IPS-20b (cell line): ENCODE data around the gene CAMLG.

Experiments
- H3K27ac ChIP-seq: one replicate; pipeline ENCODE4 v1.5.1; 2013; ENCODE audit warnings: low read length
- H3K27me3 ChIP-seq: 2 replicates; pipeline ENCODE4 v1.6.1; 2013; ENCODE audit warnings: mild to moderate bottlenecking, low read length, inconsistent platforms; ENCODE audit not compliant: insufficient read depth
- H3K36me3 ChIP-seq: 2 replicates; pipeline ENCODE4 v1.6.1; 2013; ENCODE audit warnings: low read depth, mild to moderate bottlenecking, inconsistent platforms, low read length, moderate library complexity; ENCODE audit not compliant: insufficient read depth
- H3K4me1 ChIP-seq: 2 replicates; pipeline ENCODE4 v1.6.1; 2013; ENCODE audit warnings: mild to moderate bottlenecking, control low read depth, inconsistent platforms, low read length, moderate library complexity; ENCODE audit not compliant: insufficient read depth
- H3K4me3 ChIP-seq: 2 replicates; pipeline ENCODE4 v1.5.1; 2013; ENCODE audit warnings: mild to moderate bottlenecking, low read length, inconsistent platforms
- H3K9ac ChIP-seq: 2 replicates; pipeline ENCODE4 v1.6.1; 2013; ENCODE audit warnings: low read depth, mild to moderate bottlenecking, inconsistent platforms, low read length, moderate library complexity
- H3K9me3 ChIP-seq: 2 replicates; pipeline ENCODE4 v1.6.1; 2013; ENCODE audit warnings: mild to moderate bottlenecking, low read depth, low read length, inconsistent platforms; ENCODE audit not compliant: insufficient read depth

Gene CAMLG

DNA sequence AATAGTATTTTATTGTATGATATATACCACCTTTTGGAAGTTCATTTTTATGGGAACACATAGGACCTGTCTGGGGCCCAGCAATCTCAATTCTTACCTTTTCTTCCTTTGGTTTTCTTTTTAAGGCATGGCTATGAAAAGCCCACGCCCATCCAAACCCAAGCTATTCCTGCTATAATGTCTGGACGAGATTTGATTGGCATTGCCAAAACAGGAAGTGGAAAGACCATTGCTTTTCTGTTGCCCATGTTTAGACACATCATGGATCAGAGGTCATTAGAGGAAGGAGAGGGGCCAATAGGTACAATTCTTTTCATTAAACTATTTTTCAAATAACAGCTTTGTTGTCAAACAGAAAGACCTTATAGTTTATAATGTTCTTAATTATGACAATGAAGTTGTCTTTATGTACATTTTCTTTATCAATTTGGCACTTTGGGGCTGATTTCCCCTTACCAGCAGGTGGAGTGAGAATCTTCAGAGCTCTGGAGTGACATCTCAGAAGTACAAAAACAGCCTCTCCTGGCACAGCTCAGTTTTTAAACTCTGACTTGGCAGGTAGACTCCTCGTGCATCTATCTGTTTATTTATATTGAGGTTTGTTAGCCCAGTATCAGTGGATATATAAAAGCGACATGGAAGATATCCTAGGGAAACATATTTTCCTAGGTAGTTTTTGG is 46.0 kb downstream of the CAMLG start:
- no peaks in the 10 kb centered on the region for H3K27me3 ChIP-seq
- no peak overlapping the region; the same call in 1 of the 2 replicates for H3K9ac ChIP-seq
- peaks cover 9% of the 10 kb centered on the region for H3K4me1 ChIP-seq

DNA sequence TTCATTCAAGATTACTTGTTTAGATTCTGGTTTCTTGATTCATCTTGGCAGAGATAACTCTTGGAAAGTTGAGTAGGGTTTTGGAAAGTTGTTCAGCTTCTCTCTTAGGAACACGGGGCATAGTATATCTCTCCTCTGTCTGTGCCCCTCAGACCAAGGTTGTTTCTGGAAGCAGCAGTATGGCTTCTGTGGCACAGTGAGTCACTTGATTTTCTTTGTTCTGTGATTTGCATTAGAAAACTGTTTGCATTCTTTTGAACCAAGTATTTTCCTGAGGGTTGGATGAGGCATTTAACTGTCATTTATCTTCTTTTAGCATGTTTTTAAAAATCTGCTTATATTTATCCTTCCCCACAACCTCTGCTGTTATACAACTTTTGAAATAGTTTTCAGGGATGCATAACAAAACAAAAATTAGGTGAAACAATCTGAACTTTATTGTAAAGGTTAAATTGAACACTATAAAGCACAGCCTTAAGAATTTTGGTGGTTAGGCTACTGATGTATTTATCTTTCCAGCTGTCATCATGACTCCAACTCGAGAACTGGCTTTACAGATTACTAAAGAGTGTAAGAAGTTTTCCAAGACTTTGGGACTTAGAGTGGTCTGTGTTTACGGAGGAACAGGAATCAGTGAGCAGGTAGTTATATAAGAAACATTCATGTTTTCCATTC is 46.7 kb downstream of the CAMLG start:
- no peak overlapping the region; the same call in 1 of the 2 replicates for H3K9ac ChIP-seq
- no peak overlapping the region for H3K4me3 ChIP-seq
- H3K9me3 ChIP-seq: no peaks in the 10 kb centered on the region
- peaks cover 9% of the 10 kb centered on the region for H3K4me1 ChIP-seq
- H3K27me3 ChIP-seq: no peaks in the 10 kb centered on the region
- H3K27ac ChIP-seq: no peak overlapping the region
- H3K36me3 ChIP-seq: peaks cover 98% of the 10 kb centered on the region

More for the DNA sequence above, 46.0 kb downstream of the CAMLG start:
- Histone ChIP-seq H3K36me3 (peaks cover 98% of the 10 kb centered on the region), H3K4me3 (no peak overlapping the region), H3K9me3 (no peaks in the 10 kb centered on the region), H3K27ac (no peak overlapping the region)

DNA sequence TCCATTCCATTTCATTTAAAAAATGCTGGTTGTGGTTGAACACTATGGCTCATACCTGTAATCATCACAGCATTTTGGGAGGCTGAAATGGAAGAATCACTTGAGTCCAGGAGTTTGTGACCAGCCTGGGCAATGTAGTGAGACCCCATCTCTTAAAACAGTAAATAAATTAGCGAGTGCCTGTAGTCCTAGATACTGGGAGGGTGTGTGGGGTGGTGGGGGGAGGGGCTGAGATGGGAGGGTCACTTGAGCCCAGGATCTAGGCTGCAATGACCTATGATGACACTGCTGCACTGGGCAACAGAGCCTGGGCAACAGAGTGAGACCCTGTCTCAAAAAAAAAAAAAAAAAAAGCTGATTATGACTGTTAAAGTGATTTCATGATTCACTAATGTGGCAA is 49.3 kb downstream of the CAMLG start:
- H3K9me3 ChIP-seq: no peaks in the 10 kb centered on the region
- no peak overlapping the region for H3K9ac ChIP-seq
- H3K27me3 ChIP-seq: no peaks in the 10 kb centered on the region
- peaks cover 100% of the 10 kb centered on the region for H3K36me3 ChIP-seq
- H3K27ac ChIP-seq: no peak overlapping the region
- H3K4me1 ChIP-seq: peaks cover 9% of the 10 kb centered on the region
- no peak overlapping the region for H3K4me3 ChIP-seq

DNA sequence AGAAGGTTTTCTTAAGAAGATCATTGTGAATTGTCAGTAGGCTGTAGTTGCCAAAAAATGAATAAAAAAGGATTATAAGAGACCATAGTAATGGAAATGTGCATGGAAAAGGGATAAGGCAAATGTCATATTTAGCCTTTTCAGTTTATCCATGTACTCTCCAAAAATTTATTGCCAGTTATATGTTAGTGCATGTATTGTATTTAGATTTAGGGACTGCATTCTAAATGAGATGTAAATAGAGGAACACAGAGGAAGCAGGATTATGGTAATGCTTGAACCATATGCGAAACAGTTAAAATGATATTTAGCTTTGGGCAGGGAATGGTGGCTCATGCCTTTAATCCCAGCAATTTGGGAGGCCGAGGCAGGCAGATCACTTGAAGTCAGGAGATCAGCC is 53.2 kb downstream of the CAMLG start:
- Histone ChIP-seq H3K27ac (no peak overlapping the region), H3K36me3 (peaks cover 100% of the 10 kb centered on the region), H3K4me1 (no peaks in the 10 kb centered on the region)

DNA sequence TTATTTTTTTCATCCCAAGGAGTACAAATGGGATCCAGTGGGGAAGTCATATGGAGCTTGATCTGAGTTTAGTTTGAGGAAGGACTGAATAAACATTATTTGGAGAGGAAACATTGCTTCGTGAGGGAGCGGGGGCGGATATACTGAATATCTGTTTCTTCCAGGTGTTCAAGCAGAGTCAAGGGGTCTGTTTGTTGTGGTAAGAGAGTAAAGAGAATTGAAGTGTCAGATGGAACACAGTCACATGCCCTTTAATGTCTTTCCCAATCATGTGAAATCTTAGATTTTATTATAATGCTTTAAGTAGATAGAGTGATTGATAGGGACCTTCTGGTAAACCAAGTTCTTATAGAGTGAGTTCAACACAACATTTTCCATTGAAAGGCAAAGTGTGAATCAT is 53.9 kb downstream of the CAMLG start:
- Histone ChIP-seq H3K9ac (no peak overlapping the region), H3K4me1 (no peaks in the 10 kb centered on the region), H3K9me3 (no peaks in the 10 kb centered on the region), H3K36me3 (peaks cover 99% of the 10 kb centered on the region), H3K27me3 (no peaks in the 10 kb centered on the region), H3K4me3 (no peak overlapping the region), H3K27ac (no peak overlapping the region)

More for the DNA sequence above, 53.2 kb downstream of the CAMLG start:
- Histone ChIP-seq H3K9ac (no peak overlapping the region), H3K9me3 (no peaks in the 10 kb centered on the region), H3K27me3 (no peaks in the 10 kb centered on the region), H3K4me3 (no peak overlapping the region)

DNA sequence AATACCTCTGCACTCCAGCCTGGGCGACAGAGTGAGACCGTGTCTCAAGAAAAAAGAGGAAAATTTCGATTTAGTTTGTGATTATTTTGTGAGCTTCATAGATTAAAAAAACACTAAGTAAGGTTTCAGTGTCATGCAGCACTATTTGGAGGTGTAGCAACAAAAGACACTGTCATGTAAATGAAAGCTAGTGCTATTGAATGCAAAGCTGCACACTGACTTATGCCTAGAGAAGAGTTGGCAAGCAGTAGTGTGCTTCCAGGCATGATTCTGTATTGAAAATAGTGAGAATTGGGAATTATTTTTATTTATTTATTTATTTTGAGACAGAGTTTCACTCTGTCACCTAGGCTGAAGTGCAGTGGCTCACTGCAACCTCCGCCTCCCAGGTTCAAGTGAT is 54.8 kb downstream of the CAMLG start:
- H3K9ac ChIP-seq: no peak overlapping the region
- H3K27me3 ChIP-seq: no peaks in the 10 kb centered on the region
- no peak overlapping the region for H3K27ac ChIP-seq
- no peak overlapping the region for H3K4me3 ChIP-seq
- peaks cover 99% of the 10 kb centered on the region for H3K36me3 ChIP-seq
- H3K9me3 ChIP-seq: no peaks in the 10 kb centered on the region
- H3K4me1 ChIP-seq: no peaks in the 10 kb centered on the region

DNA sequence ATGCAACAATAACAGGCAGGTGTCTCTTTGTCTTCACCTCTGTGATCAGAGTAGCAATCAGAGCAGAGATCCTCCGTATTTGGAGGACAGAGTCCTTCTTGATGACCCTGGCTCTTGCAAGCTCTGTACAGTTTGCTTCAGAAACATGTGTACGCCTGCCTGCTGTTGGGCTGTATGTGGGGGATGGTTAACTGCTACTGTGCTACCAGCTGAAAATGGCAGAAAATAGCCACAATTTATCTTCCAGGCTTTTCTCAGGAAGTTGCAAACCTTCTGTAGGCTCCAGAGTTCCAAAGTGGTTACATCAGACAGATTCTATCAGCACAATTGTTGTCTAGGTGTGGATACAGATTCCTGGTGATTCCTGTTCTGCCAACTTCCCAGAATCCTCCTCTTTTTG is 55.7 kb downstream of the CAMLG start:
- Histone ChIP-seq H3K4me1 (no peaks in the 10 kb centered on the region), H3K36me3 (peaks cover 99% of the 10 kb centered on the region), H3K4me3 (no peak overlapping the region), H3K27me3 (no peaks in the 10 kb centered on the region), H3K9me3 (no peaks in the 10 kb centered on the region), H3K27ac (no peak overlapping the region), H3K9ac (no peak overlapping the region)

DNA sequence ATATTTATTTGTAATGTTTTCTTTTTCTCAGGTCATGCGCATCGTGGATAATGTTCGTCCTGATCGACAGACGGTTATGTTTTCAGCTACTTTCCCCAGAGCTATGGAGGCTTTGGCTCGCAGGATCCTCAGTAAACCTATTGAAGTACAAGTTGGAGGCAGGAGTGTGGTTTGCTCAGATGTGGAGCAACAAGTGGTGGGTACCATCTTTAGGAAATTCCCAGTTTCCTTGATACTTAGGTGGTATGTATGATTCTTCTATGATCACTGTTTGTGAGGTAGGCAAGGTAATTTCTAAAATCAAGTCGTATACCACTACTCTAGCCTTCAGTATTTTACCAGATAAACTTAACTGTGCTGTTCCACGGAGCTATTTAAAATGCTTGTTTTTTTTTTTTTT is 56.5 kb downstream of the CAMLG start:
- Histone ChIP-seq H3K4me1 (no peaks in the 10 kb centered on the region), H3K9me3 (no peaks in the 10 kb centered on the region), H3K4me3 (no peak overlapping the region), H3K27ac (no peak overlapping the region), H3K27me3 (no peaks in the 10 kb centered on the region), H3K36me3 (peaks cover 99% of the 10 kb centered on the region), H3K9ac (no peak overlapping the region)

DNA sequence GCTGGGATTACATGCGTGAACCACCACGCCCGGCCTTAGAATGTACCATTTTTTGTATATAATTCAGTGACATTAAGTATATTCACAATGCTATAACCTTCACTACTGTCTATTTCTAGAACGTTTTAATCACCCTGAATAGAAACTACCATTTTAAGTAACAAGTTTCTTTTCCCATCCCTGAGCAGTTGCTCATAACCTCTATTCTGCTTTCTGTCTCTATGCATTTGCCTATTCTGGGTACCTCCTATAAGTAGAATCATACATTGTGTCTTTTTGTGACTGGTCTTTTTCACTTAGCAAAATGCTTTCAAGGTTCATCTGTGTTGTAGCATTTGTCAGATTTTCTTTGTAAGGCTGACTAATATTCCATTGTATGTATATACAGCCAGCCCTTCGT is 60.1 kb downstream of the CAMLG start:
- H3K27me3 ChIP-seq: no peaks in the 10 kb centered on the region
- peaks cover 97% of the 10 kb centered on the region for H3K36me3 ChIP-seq
- no peak overlapping the region for H3K27ac ChIP-seq
- no peaks in the 10 kb centered on the region for H3K4me1 ChIP-seq
- H3K9me3 ChIP-seq: no peaks in the 10 kb centered on the region
- H3K4me3 ChIP-seq: no peak overlapping the region
- no peak overlapping the region for H3K9ac ChIP-seq
